H7 (cell line): ENCODE measurements around the gene TRIM38. TPM values are rescaled to one million over a fixed set of nuclear protein-coding genes. Genes with fewer than 3 reads are reported as not detected.

ENCODE experiments used
- DNase-seq: peaks from one replicate; pipeline ENCODE4 v3.0.0; 2012
- H3K27me3 ChIP-seq: 2 replicates; pipeline ENCODE4 v1.6.0; 2011; ENCODE audit warnings: mild to moderate bottlenecking, low read length; ENCODE audit not compliant: control insufficient read depth, insufficient read depth
- H3K36me3 ChIP-seq: replicated peaks from 2 replicates; pipeline ENCODE4 v1.5.1; 2011; ENCODE audit warnings: low read length; ENCODE audit not compliant: control insufficient read depth, insufficient read depth
- H3K4me3 ChIP-seq: 2 replicates; pipeline ENCODE4 v1.5.1; 2011; ENCODE audit warnings: low read depth, mild to moderate bottlenecking, control low read depth, low read length, moderate library complexity; ENCODE audit not compliant: insufficient read depth
- total RNA-seq: library from RNA; depleted of rRNA; stranded (reverse); fragments of >200 nt; shearing (Covaris generic); gene quantifications from 2 replicates; pipeline ENCODE4 v1.2.3, GENCODE V29; 2014

TRIM38 gene
- total RNA-seq, 1 experiment from 2014 or later, result 1.0 TPM

- DNase-seq, result no peak
- no peaks in the 10 kb centered on the region for H3K36me3 ChIP-seq
- H3K27me3 ChIP-seq, result no peaks in the 10 kb centered on the region
- H3K4me3 ChIP-seq, result peak overlapping the region; percentile 12
These were observed 56.7 kb downstream of the TRIM38 start for GRCh38 chr6:26019261-26019830.

- Histone ChIP-seq H3K4me3 (peak overlapping the region; percentile 12; the same call in 1 of the 2 replicates), H3K36me3 (no peaks in the 10 kb centered on the region), H3K27me3 (no peaks in the 10 kb centered on the region)
- DNase-seq, result no peak
These were observed 57.3 kb downstream of the TRIM38 start for GRCh38 chr6:26019967-26020328.

GRCh38 chr6:26020329-26021000 lies 57.9 kb downstream of the TRIM38 start:
- peak; percentile 85 for DNase-seq
- H3K4me3 ChIP-seq, result peak overlapping the region; percentile 58

GRCh38 chr6:26021001-26021349 lies 58.4 kb downstream of the TRIM38 start:
- peak overlapping the region; percentile 58 for H3K4me3 ChIP-seq
- no peaks in the 10 kb centered on the region for H3K27me3 ChIP-seq
- no peaks in the 10 kb centered on the region for H3K36me3 ChIP-seq
- no peak for DNase-seq

More at GRCh38 chr6:26020329-26021000, 57.9 kb downstream of the TRIM38 start:
- Histone ChIP-seq H3K36me3 (no peaks in the 10 kb centered on the region), H3K27me3 (no peaks in the 10 kb centered on the region)

GRCh38 chr6:26021350-26022131 lies 58.9 kb downstream of the TRIM38 start:
- DNase-seq, result peak; percentile 92
- Histone ChIP-seq H3K4me3 (peak overlapping the region; percentile 58), H3K27me3 (no peaks in the 10 kb centered on the region), H3K36me3 (no peaks in the 10 kb centered on the region)

- peak; percentile 55 for DNase-seq
- Histone ChIP-seq H3K27me3 (no peaks in the 10 kb centered on the region), H3K4me3 (peak overlapping the region; percentile 58), H3K36me3 (no peaks in the 10 kb centered on the region)
These were observed 59.5 kb downstream of the TRIM38 start for GRCh38 chr6:26022132-26022472.

GRCh38 chr6:26022737-26023136 lies 60.1 kb downstream of the TRIM38 start:
- Histone ChIP-seq H3K27me3 (no peaks in the 10 kb centered on the region), H3K4me3 (no peak overlapping the region), H3K36me3 (no peaks in the 10 kb centered on the region)
- no peak for DNase-seq

- Histone ChIP-seq H3K27me3 (no peaks in the 10 kb centered on the region), H3K4me3 (no peak overlapping the region), H3K36me3 (no peaks in the 10 kb centered on the region)
- no peak for DNase-seq
These were observed 62.0 kb downstream of the TRIM38 start for GRCh38 chr6:26024651-26025046.

- no peak overlapping the region for H3K4me3 ChIP-seq
- no peak for DNase-seq
- no peaks in the 10 kb centered on the region for H3K27me3 ChIP-seq
- no peaks in the 10 kb centered on the region for H3K36me3 ChIP-seq
These were observed 62.7 kb downstream of the TRIM38 start for GRCh38 chr6:26025047-26025893.

GRCh38 chr6:26025894-26026832 lies 63.6 kb downstream of the TRIM38 start:
- Histone ChIP-seq H3K36me3 (no peaks in the 10 kb centered on the region), H3K27me3 (no peaks in the 10 kb centered on the region), H3K4me3 (peak overlapping the region; percentile 55)
- peak; percentile 55 for DNase-seq

GRCh38 chr6:26026833-26027490 lies 64.4 kb downstream of the TRIM38 start:
- peak; percentile 50 for DNase-seq
- Histone ChIP-seq H3K36me3 (no peaks in the 10 kb centered on the region), H3K27me3 (no peaks in the 10 kb centered on the region), H3K4me3 (peak overlapping the region; percentile 55)

GRCh38 chr6:26027491-26028211 lies 65.0 kb downstream of the TRIM38 start:
- DNase-seq, result no peak
- H3K27me3 ChIP-seq, result no peaks in the 10 kb centered on the region
- H3K36me3 ChIP-seq, result no peaks in the 10 kb centered on the region
- peak overlapping the region; percentile 4; the same call in 1 of the 2 replicates for H3K4me3 ChIP-seq
